Progenitor cell of endocrine pancreas (in vitro differentiated cells): Measurements from ENCODE around the gene HNRNPCL1. TPM values are rescaled to one million over a fixed set of nuclear protein-coding genes. Genes with fewer than 3 reads are reported as not detected.
"Not testable (repeated sequence)": the region's sequence is repeated elsewhere in the genome, so short reads cannot be mapped to it uniquely, and the experiment has no call there.

Experiments used
- DNase-seq: peaks from one replicate; pipeline ENCODE4 v3.0.0; 2021; ENCODE audit warnings: low spot score; ENCODE audit not compliant: unreplicated experiment
- H3K27ac Mint-ChIP-seq: 2 replicates; pipeline ENCODE4 v1.8.0; 2021; ENCODE audit warnings: mild to moderate bottlenecking, moderate library complexity, mixed read lengths
- H3K27me3 Mint-ChIP-seq: 2 replicates; pipeline ENCODE4 v1.8.0; 2021; ENCODE audit warnings: mixed read lengths
- H3K36me3 Mint-ChIP-seq: 2 replicates; pipeline ENCODE4 v1.8.0; 2022; ENCODE audit warnings: mixed read lengths; ENCODE audit not compliant: insufficient read depth
- H3K4me1 Mint-ChIP-seq: 2 replicates; pipeline ENCODE4 v1.8.0; 2021; ENCODE audit warnings: low read depth, mixed read lengths
- H3K4me3 Mint-ChIP-seq: 2 replicates; pipeline ENCODE4 v1.8.0; 2021; ENCODE audit warnings: low read depth, mild to moderate bottlenecking, moderate library complexity, mixed read lengths
- H3K9me3 Mint-ChIP-seq: 2 replicates; pipeline ENCODE4 v1.8.0; 2021; ENCODE audit warnings: low read depth, mixed read lengths
- CTCF ChIP-seq: fragments of 200-600 bp; sonication (generic); IDR thresholded peaks from one replicate; pipeline ENCODE4 v1.5.0; 2021; ENCODE audit warnings: antibody characterized with exemption, mild to moderate bottlenecking; ENCODE audit not compliant: unreplicated experiment
- long read RNA-seq: library from polyadenylated mRNA; unstranded; transcript quantifications from one replicate; pipeline ENCODE4 v2.0.0, GENCODE V29; 2020
- total RNA-seq: library from RNA; stranded (reverse); gene quantifications from 2 replicates; pipeline ENCODE4 v1.2.1, GENCODE V29; 2021

HNRNPCL1 gene
- not detected in 2 replicates for total RNA-seq
- long read RNA-seq: 0 reads

- peaks cover 34% of the 10 kb centered on the region for H3K9me3 Mint-ChIP-seq
- not testable (repeated sequence) for DNase-seq, H3K36me3 Mint-ChIP-seq, H3K27me3 Mint-ChIP-seq, H3K4me3 Mint-ChIP-seq, H3K4me1 Mint-ChIP-seq, H3K27ac Mint-ChIP-seq
These were observed at the start of gene HNRNPCL1 for GRCh38 chr1:12848620-12849019. Gene HNRNPCL1, minus strand, starts transcription at chr1:12848720. Its CDS starts 431 bp downstream, at chr1:12848289.

DNA sequence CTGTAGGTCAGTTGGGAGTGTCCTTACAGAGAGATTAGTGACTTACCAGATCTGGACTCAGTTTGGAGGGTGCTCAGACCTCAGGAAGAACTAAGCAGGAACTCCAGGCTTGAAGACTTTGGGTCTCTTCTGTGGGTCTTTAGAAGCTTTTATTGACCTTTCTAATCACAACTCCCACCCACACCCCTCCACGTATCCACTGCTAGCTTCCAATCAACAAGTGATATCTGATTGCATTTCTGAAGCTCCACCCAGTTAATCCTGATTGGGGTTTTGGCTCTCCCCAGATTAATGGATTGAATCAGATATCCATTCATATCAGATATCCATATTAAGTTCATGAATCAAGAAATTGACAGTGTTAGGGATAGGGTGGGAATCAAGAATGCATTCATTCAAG lies 49.6 kb upstream of the HNRNPCL1 start, which contains the start of gene PRAMEF10:
Gene PRAMEF10 (minus strand): TSS at position 101 of the 400 bp plus-strand sequence. CDS start 2,423 bp downstream, outside the sequence.
- not testable (repeated sequence) for H3K27ac Mint-ChIP-seq, H3K27me3 Mint-ChIP-seq, H3K9me3 Mint-ChIP-seq, H3K4me1 Mint-ChIP-seq, H3K4me3 Mint-ChIP-seq, DNase-seq, H3K36me3 Mint-ChIP-seq

DNA sequence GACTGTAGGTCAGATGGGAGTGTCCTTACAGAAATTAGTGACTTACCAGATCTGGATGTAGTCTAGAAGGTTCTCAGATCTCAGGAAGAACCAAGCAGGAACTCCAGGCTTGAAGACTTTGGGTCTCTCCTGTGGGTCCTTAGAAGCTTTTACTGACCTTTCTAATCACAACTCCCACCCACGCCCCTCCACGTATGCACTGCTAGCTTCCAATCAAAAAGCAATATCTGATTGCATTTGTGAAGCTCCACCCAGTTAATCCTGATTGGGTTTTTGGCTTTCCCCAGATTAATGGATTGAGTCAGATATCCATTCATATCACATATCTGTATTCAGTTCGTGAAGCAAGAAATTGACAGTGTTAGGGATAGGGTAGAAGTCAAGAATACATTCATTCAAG lies 37.6 kb upstream of the HNRNPCL1 start, which contains the start of gene PRAMEF4:
Gene PRAMEF4 (minus strand): TSS at position 101 of the 400 bp plus-strand sequence. CDS start 2,807 bp downstream, outside the sequence.
- not testable (repeated sequence) for H3K36me3 Mint-ChIP-seq, H3K27ac Mint-ChIP-seq, H3K27me3 Mint-ChIP-seq, H3K4me1 Mint-ChIP-seq, H3K4me3 Mint-ChIP-seq, DNase-seq, H3K9me3 Mint-ChIP-seq

GRCh38 chr1:12878453-12878852 lies 29.9 kb upstream of the HNRNPCL1 start:
- H3K9me3 Mint-ChIP-seq, DNase-seq, H3K27ac Mint-ChIP-seq, H3K27me3 Mint-ChIP-seq, H3K4me3 Mint-ChIP-seq, H3K4me1 Mint-ChIP-seq, H3K36me3 Mint-ChIP-seq: not testable (repeated sequence)

DNA sequence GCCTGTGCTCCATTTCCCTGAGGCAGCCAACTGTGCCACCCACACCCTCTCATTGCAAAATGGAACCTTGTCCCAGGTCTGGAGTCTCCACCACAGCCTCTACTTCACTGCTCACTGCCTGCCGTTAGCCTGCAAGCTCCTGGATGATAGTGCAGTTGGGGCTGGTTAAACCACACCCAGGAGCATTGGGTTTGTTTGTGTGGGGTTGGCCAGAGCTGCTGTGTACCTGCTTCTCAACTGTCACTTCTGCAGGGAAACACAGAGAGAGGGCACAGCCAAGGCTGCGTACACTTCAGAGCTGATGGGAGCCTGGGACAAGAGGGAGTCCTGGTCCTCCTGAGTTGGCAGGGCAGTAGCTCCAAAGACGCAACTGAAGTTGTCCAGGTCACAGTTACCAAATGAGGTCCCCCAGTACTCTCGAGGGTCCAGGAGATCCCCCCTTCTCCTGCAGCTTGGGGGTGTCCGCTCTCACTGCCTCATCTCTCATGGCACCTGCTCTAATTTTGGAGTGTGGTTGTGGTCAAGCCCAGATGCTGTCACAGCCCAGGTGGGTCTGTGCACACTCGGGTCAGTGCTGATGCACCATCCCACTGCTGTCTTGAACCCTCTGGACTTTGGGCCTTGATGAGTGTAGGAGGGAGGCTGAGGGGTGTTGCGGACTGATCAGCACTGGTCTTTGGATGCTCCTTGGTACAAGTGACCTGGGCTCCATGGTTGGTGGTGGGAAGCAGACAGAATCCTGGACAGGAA lies 14.8 kb upstream of the HNRNPCL1 start:
- not testable (repeated sequence) for H3K27me3 Mint-ChIP-seq, H3K4me1 Mint-ChIP-seq, H3K27ac Mint-ChIP-seq, DNase-seq, H3K4me3 Mint-ChIP-seq, H3K36me3 Mint-ChIP-seq
- H3K9me3 Mint-ChIP-seq: peaks cover 14% of the 10 kb centered on the region

DNA sequence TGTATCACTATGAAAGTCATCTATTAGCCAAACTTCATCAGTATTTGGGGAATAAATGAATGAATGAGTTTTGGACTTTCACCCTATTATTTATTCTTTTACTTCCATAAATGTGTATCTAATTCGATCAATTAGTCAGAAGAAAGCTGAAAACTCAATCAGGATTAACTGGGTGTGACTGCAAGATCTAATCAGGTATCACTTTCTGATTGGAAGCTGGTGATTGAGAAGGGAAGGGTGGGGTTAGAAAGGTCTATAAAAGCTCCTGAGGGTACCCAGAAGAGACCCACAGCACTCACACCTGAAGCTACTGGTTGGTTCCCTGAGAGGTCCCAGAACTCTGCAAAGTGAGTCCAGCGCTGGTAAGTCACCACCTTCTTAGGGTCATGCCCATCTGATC lies 8.3 kb upstream of the HNRNPCL1 start, which contains the start of gene PRAMEF2:
Gene PRAMEF2 (plus strand): TSS at position 301 of the 400 bp plus-strand sequence. CDS start 1,924 bp downstream, outside the sequence.
- H3K36me3 Mint-ChIP-seq, H3K4me1 Mint-ChIP-seq, H3K4me3 Mint-ChIP-seq, DNase-seq, H3K27ac Mint-ChIP-seq, H3K27me3 Mint-ChIP-seq: not testable (repeated sequence)
- peaks cover 19% of the 10 kb centered on the region for H3K9me3 Mint-ChIP-seq

DNA sequence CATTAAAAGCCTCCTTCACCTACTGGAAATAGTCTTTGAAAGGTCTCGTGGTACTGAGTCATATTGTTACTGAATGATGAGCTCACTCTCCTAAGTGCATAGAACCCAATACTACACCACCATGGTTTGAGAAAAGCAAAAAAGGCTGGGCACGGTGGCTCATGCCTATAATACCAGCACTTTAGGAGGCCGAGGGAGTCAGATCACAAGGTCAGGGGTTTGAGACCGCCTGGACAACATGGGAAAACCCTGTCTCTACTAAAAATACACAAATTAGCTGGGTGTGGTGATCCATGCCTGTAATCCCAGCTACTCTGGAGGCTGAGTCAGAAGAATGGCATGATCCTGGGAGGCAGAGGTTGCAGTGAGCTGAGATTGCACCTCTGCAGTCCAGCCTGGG lies 3.3 kb upstream of the HNRNPCL1 start:
- Mint-ChIP-seq H3K9me3 (peaks cover 43% of the 10 kb centered on the region), H3K36me3 (no peaks in the 10 kb centered on the region), H3K4me1 (no peaks in the 10 kb centered on the region), H3K4me3 (no peak overlapping the region), H3K27me3 (no peaks in the 10 kb centered on the region), H3K27ac (no peak overlapping the region)
- no peak for TF ChIP-seq CTCF
- no peak for DNase-seq

GRCh38 chr1:12833251-12833650 lies 15.3 kb downstream of the HNRNPCL1 start:
- not testable (repeated sequence) for DNase-seq, H3K36me3 Mint-ChIP-seq, H3K4me3 Mint-ChIP-seq, H3K27me3 Mint-ChIP-seq, H3K27ac Mint-ChIP-seq, H3K4me1 Mint-ChIP-seq
- peaks cover 25% of the 10 kb centered on the region for H3K9me3 Mint-ChIP-seq

DNA sequence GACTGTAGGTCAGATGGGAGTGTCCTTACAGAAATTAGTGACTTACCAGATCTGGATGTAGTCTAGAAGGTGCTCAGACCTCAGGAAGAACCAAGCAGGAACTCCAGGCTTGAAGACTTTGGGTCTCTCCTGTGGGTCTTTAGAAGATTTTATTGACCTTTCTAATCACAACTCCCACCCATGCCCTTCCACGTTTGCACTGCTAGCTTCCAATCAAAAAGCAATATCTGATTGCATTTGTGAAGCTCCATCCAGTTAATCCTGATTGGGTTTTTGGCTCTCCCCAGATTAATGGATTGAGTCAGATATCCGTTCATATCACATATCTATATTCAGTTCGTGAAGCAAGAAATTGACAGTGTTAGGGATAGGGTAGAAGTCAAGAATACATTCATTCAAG lies 17.2 kb downstream of the HNRNPCL1 start, which contains the start of gene PRAMEF11:
Gene PRAMEF11 (minus strand): TSS at position 101 of the 400 bp plus-strand sequence. CDS start 2,621 bp downstream, outside the sequence.
- H3K4me3 Mint-ChIP-seq, H3K36me3 Mint-ChIP-seq: not testable (repeated sequence)
- H3K9me3 Mint-ChIP-seq: peaks cover 23% of the 10 kb centered on the region

DNA sequence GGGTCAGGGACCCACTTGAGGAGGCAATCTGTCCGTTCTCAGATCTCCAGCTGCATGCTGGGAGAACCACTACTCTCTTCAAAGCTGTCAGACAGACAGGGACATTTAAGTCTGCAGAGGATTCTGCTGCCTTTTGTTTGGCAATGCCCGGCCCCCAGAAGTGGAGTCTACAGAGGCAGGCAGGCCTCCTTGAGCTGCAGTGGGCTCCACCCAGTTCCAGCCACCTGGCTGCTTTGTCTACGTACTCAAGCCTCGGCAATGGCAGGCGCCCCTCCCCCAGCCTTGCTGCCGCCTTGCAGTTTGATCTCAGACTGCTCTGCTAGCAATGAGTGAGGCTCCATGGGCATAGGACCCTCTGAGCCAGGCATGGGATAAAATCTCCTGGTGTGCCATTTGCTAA lies 29.5 kb downstream of the HNRNPCL1 start:
- H3K9me3 Mint-ChIP-seq: peaks cover 21% of the 10 kb centered on the region
- not testable (repeated sequence) for H3K27me3 Mint-ChIP-seq, H3K4me3 Mint-ChIP-seq, H3K4me1 Mint-ChIP-seq, DNase-seq, H3K36me3 Mint-ChIP-seq, H3K27ac Mint-ChIP-seq

More for the DNA sequence above, 17.2 kb downstream of the HNRNPCL1 start, which contains the start of gene PRAMEF11:
- not testable (repeated sequence) for DNase-seq, H3K27ac Mint-ChIP-seq, H3K4me1 Mint-ChIP-seq, H3K27me3 Mint-ChIP-seq
